ENCODE data around the gene PRR27.

PRR27 gene

GRCh38 chr4:70153937-70154336 is at the start of gene PRR27:
TSS of gene PRR27 (plus strand) at chr4:70154237. CDS start at chr4:70154376, 139 bp downstream.
- no peak for DNase-seq (ENCODE audit: low spot score)

GRCh38 chr4:70110917-70111316 is 43.1 kb upstream of the PRR27 start:
- DNase-seq (ENCODE audit: low spot score) = no peak

- DNase-seq (ENCODE audit: low spot score) = no peak
These were observed 40.4 kb upstream of the PRR27 start for GRCh38 chr4:70113656-70114055.

- no peak for DNase-seq (ENCODE audit: low spot score)
These were observed 39.9 kb upstream of the PRR27 start for GRCh38 chr4:70114096-70114495.

GRCh38 chr4:70120323-70120722 is 33.7 kb upstream of the PRR27 start:
- DNase-seq (ENCODE audit: low spot score) = no peak

GRCh38 chr4:70133473-70133872 is 20.6 kb upstream of the PRR27 start:
- no peak for DNase-seq (ENCODE audit: low spot score)

- DNase-seq (ENCODE audit: low spot score) = no peak
These were observed 15.3 kb upstream of the PRR27 start for GRCh38 chr4:70138751-70139150.

- no peak for DNase-seq (ENCODE audit: low spot score)
These were observed 2.8 kb upstream of the PRR27 start for GRCh38 chr4:70151271-70151670.

GRCh38 chr4:70152088-70152487 is 1.9 kb upstream of the PRR27 start:
- no peak for DNase-seq (ENCODE audit: low spot score)

- no peak for DNase-seq (ENCODE audit: low spot score)
These were observed 4.5 kb downstream of the PRR27 start for GRCh38 chr4:70158576-70158975.

GRCh38 chr4:70177090-70177489 is 23.1 kb downstream of the PRR27 start:
- no peak for DNase-seq (ENCODE audit: low spot score)

- DNase-seq (ENCODE audit: low spot score) = no peak
These were observed 24.1 kb downstream of the PRR27 start for GRCh38 chr4:70178075-70178660.

GRCh38 chr4:70179811-70180210 is 25.8 kb downstream of the PRR27 start:
- no peak for DNase-seq (ENCODE audit: low spot score)

GRCh38 chr4:70181864-70182263 is 27.8 kb downstream of the PRR27 start:
- no peak for DNase-seq (ENCODE audit: low spot score)

- DNase-seq (ENCODE audit: low spot score) = no peak
These were observed 28.6 kb downstream of the PRR27 start for GRCh38 chr4:70182517-70183167.

GRCh38 chr4:70183168-70183939 is 29.3 kb downstream of the PRR27 start:
- DNase-seq (ENCODE audit: low spot score) = no peak

- no peak for DNase-seq (ENCODE audit: low spot score)
These were observed 29.9 kb downstream of the PRR27 start for GRCh38 chr4:70183940-70184246.

- no peak for DNase-seq (ENCODE audit: low spot score)
These were observed 33.2 kb downstream of the PRR27 start for GRCh38 chr4:70187216-70187615.

GRCh38 chr4:70190579-70190978 is 36.5 kb downstream of the PRR27 start:
- no peak for DNase-seq (ENCODE audit: low spot score)

GRCh38 chr4:70191647-70192046 is 37.6 kb downstream of the PRR27 start:
- DNase-seq (ENCODE audit: low spot score) = no peak

GRCh38 chr4:70192895-70193294 is 38.9 kb downstream of the PRR27 start:
- DNase-seq (ENCODE audit: low spot score) = no peak

- no peak for DNase-seq (ENCODE audit: low spot score)
These were observed 41.4 kb downstream of the PRR27 start, which contains the start of gene ODAM for GRCh38 chr4:70195425-70195824. TSS of gene ODAM (plus strand) at chr4:70195725. CDS start at chr4:70196544, 819 bp downstream.

GRCh38 chr4:70196857-70197256 is 42.8 kb downstream of the PRR27 start:
- DNase-seq (ENCODE audit: low spot score) = no peak
